Stimulated activated CD4-positive, alpha-beta T cell treated with anti-CD3 and anti-CD28 coated beads, Interleukin-4, amount 100 ng/mL, for 4 hours (primary cell): ENCODE results near the gene ADA.

ENCODE experiments used
- DNase-seq, 2 experiments: peaks; one replicate each; pipeline ENCODE4 v3.0.0-alpha.2; 2020

ADA gene

DNA sequence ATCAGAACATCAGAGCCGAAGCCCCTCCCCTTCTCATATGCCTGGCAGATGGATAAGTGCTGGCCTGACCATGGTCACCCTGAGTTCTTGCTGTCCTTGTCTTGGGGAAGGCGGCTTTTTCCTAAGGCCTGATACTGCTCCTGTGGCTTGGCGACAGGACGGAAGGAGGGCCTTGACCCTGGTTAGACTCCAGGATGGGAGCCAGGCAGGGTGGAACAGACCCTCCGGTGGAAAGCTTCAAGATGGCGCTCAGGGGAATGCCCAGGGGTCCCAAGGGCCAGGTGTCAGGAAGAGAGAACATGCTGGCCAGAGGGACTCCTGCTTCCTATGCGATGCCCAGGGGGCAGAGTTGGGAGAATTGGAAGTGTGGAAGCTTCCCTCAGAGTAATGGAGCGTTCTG, 29.6 kb downstream of the ADA start:
- DNase-seq, result no peak

DNA sequence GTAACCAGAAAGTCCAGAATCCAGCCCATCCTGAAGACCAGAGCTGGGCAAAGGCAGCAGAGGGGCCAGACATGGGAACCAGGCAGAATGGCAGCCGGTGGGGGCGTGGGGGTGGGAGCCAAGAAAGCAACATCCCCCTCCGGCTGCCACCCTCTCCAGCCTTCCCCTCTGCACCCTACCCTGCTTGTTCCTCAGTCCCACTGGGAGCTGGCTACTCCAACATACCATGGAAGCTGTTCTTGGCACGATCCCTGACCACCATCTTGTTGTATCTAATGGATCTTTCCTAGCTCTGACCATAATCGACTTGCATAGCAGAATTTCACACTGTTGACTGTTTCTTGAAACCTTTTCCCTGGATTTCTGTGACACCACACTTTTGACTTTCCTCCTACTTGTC, 30.2 kb downstream of the ADA start:
- no peak for DNase-seq

DNA sequence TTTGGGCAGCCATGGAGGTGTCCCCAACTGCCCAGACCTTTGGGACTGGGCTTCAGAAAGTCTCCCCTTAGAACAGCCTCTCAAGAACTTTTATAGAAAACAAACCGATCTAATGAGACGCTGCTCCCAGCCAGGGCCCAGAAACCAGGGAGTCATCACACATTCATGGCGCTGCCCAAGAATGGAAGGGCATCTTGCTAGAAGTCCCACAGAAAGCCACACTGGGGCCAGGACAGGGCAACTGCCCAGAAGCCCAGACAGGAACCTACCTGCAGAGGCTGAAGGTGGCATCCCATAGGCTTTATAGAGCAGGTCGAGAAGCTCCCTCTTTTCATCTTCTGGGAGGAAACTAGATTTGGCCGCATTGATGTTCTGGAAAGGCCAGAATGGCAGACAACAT, 31.5 kb downstream of the ADA start:
- no peak for DNase-seq

DNA sequence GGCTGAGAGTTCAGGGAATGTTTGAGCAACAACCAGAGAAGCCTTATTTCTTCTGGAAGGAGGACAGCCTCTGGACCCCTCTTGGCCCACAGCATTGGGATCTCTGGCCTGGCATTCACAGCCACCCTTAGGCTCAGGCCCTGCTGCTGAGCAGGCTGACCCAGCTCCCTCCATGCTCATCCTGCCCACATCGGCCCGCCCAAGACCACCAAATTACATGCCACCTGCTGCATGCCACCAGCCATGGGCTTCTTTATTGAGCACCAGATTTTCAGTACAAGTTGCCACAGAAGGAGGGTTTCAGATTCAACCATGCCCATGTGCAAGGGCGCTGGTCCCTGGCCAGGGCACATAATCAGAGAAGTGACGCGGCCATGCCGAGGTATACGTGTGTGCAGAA, 32.2 kb downstream of the ADA start:
- DNase-seq, result no peak

DNA sequence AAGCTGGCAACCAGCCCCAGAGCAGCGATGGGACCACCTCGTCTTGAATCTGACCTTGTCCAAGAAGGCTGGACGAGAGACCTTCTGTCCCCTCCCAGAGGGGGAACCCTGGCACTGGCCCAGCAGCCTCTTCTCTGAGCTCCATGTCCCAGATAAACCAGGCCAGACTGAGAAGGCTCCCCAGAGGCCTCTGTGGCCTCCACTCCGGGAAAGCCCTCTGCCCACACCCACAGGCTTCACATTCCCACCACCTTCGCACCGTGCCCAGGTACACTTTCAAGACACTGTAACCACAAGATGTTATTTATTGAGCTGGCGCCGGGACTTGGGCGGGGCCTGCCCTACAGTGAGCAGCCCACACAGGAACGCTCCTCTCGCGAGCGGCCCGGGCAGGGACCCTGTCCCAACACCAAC, 33.2 kb downstream of the ADA start:
- peak; percentile 22 to 41 for DNase-seq

DNA sequence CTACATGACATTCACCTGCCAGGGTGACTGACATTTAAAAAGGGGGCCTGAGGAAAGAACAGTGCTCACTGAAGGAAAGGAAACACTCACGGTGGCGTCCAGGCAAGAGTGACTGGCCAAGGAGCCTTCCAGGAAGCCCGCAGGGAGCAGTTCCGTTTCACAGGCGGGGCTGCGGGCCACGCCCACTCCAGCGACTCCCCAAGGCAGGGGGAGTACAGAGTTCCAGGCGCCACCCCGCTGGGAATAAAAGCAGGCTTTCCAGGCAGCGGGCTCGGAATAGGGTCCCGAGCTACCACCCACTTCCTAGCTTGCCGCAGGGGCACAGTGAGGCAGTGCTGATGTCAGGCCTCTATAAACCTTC, 34.9 kb downstream of the ADA start:
- no peak for DNase-seq

DNA sequence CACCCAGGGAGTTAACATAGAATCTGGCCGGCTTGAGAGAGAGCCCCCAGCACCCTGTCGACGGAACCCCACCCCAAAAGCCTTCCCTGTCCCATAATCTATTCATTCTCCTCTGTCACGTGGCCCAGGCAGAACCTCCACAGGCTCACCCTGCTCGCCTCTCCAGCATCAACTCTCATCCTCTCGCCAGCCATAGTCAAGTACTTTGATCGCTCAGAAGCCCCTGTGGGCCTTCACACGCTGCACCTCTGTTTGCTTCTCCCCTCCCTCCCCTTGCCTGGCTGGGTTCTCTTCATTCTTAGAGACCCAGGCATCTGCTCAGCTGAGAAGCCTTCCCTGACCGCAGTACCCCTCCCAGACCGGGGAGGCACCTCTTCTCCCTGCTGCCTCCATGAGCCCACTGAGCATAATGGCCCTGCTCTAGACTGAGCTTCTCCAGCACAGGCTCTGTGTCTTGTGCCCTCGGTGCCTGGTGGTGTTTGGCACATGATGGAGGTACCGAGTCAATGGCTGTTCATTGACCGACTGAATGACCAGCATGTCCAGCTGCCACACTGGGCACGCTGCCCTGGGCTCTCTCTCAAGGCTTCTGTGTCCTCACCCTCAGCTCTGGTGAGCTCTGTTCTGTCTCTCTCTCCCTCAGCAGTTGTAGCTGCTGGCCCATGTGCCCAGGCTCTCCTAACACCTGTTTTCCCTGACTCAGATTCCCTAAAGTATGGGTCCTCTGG, 35.5 kb downstream of the ADA start:
- DNase-seq, result no peak

DNA sequence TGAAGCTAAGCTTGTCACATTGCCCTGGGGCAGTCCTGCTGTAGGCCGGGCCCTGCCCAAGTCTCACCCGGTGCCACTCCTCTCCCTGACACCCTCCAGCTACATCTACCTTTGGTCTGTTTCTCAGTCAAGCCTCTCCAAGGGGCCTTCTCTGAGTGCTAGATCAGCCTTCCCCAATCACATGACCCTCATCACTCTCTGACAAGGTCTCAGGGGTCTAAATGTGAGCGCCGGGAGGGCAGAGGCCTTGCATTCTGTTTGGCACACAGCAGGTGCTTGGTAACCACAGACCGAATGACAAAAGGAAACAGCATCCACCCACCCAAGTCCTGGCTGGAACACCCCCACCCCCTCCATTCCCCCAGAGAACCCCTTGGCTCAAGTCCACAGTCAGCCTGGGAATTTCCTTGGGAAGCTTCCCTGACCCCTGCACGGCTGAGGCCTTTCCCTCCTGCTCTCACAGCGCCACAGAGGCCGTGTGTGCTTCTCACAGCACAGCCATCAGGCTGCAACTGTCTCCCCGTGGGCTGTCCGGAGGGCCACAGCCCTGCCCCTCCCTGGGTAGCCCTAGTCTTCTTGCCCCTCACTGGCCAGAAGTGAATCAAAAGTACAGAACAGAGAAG, 36.2 kb downstream of the ADA start:
- peak in 1 of 2 experiments; percentile 5 for DNase-seq

DNA sequence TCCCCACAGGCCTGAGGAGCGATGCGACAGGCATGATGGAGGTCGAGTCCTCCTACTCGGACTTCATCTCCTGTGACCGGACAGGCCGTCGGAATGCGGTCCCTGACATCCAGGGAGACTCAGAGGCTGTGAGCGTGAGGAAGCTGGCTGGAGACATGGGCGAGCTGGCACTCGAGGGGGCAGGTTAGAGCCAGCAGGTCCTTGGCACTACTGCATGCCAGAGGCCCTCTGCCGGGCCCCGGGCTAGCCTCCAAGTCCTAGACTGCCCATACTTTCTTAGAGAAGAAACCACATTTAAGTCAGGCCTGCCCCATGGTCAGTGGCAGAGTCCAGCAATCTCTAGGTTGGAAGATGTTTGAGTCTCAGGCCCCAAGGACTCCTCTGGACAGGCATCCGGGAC, 37.0 kb downstream of the ADA start:
- DNase-seq, result no peak

DNA sequence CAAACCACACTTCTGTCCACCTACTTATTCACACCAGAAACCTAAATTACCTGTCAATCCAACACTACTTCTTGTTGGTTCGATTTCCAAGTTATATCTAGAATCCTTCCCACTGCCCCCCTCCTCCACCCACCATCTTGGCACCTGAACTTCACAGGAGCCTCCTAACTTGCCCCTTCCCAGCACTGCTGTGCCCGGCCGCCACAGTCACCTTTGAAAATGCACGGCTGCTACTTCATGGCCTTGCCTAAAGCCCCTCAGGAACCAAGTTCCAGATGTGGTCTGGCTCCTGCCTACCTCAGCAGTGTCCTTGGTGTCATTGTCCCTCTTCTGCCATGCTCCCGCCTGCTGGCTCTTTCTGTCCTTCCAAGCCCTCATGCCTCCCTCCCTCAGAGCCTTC, 37.9 kb downstream of the ADA start:
- DNase-seq, result no peak

DNA sequence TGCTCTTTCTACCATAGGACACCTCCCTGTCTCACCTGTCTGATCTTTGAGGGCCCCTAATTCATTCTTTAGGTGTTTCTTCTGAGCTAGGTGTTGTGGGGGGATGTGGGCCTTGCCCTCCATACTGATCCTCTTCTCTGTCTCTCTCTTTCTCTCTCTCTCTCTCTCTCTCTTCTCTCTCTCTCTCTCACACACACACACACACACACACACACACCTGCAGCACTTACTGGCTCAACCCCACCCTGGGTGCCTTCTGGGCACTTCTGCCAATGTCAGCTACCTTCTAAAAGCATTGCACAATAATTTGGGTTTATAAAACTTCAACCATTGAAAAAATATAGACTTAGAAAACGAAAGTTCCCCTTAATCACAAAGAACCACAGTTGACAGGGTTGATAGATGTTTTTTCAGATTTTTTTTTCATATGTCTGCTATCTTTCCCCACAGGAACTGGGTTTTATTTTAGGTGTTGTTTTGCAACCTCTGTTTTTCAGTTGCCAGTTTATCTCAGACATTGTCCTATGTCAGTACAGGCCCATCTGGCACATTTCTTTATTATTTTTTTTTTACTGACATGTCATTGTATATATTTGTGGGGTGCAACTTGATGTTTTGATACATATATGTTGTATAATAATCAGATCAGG, 41.1 kb downstream of the ADA start:
- no peak for DNase-seq

DNA sequence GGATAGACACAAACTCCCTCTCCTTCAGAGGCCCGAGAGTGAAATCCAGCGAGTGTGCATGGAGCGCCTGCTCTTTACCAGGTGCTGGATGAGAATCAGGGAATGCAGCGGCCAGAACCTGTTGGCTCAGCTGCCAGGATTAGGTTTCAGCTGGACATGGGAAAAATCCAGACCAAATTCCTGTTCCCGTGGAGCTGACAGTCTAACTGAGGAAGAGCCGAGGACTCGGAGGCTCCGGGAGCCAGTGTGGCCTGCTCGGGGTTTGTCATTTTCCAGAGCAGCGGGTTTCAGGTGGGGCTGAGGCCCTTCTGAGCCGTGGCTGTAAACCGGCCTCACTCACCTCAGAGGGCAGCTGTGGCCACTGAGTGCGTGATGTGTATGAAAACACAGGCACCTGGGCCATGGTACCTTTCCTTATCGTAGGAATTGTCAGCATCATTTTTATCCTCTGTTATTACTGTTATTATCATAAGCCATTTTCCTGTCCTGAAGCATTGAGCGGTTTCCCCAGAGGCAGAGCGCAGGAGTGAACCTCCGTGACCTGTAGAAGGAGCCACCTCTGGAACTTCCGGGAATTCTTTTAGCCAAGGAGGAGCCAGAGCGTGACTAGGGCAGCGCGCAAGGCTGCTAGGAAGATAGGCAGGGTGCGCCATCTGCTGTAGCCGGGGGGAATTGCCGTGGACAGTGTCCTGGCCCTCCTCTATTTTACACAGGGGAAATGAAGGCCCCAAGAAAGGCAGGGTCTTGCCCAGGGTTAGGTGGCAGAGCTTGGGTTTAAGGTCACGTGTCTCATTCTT, 41.8 kb downstream of the ADA start:
- peak; percentile 71 to 83 for DNase-seq

DNA sequence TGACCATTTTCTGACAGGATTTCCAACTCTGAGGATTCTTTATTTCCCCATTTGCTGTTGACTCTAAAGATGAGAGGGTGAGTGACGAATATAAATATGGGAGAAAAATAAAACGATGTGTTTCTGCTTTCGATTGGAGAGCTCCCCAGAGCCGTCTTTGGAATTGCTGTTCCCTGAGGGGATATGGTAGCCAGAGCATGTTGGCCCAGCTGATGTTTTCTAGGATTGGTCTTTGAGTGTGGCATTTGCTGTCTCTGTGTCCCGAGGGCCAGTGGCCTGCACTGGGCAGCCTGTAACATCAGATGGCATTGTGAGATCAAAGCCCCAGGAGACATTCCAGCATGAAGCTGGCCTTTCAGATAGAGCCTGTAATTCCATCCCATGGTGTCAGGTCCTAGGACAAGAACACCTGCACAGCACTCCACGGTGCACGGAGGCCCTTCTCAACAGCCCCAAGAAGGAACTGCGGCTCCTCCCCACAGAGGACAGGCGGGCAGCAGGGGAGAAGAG, 42.4 kb downstream of the ADA start:
- no peak for DNase-seq

DNA sequence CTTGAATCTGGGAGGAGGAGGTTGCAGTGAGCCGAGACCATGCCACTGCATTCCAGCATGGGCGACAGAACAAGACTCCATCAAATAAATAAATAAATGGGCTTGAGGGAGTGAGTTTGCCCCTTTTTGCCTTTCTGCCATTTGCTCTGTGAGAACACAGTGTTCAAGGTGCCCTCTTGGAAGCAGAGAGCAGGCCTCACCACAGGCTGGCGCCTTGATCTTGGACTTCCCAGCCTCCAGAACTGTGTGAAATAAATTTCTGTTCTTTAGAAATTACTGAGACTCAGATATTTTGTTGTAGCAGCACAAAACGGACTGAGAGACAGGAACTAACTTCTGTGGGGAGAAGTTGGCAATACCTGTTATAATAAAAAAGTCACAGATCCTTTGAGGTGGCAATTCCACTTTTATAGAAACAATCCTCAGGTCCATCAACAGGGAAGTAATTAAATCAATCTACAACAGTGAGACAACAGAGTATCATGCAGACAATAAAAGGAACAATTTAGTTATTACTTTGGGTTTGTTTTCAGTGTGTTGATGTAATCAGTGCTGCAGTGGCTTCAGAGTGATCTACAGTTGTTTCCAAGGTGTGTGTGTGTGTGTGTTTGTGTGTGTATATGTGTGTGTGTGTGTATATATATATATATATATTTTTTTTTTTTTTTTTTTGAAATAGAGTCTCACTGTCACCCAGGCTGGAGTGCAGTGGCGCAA, 44.6 kb downstream of the ADA start:
- DNase-seq, result no peak

DNA sequence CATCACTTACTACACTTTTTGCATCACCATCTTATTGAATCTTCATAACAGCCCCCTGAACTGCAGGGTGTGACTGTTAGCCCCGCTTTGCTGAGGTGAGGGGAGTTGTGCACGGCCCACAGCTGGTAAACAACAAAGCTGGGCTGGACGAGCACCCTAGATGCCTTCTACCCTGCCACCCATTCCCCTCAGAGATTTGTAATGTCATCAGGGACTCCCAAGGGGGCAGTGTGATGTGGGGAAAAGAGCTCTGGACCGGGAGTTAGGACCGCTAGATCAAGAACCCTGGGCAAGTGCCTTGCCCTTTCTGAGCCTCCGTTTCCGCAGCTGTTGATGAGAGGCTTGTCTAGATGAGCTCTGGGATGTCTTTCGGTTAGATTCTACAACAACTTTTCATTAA, 48.2 kb downstream of the ADA start:
- no peak for DNase-seq

DNA sequence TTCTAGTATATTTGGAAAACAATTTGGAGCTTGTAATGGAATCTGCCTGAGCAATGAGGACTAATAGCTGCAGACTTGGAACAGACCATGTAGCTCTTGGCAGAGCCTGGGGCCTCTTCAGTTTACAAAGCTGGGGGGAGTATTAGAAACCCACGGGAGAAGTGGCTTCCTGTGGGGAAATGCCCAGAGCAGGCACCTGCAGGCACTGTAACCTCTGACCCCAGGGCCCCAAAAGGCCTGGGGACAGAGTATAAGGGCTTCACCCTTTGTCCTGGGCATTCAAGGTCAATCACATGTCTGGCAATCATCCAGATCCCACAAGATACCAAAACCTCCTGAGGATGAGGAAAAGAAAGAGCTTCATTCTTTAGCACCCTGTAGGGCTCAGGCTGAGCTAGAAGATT, 49.7 kb downstream of the ADA start:
- DNase-seq, result no peak

DNA sequence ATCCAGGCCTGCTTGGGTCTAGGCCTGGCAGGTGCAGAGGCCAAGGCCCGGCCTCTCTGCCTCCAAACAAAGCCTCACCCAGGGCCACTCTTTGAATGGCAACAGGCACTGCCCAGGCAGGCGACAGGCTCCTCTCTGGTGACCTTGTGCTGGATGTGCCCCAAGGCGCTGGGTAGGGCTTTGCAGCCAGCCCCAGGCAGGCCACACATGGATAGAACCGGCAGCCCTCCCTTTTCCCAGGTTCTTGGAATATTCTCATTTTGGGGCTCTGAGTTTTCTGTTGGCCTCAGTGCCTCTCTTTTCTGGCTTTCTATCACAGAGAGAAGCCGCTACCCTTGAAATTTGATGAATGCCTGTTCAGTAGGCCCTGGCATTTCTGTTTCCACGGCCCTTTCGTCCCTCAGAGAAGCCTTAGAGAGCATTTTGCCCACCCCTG, 50.2 kb downstream of the ADA start:
- no peak for DNase-seq

DNA sequence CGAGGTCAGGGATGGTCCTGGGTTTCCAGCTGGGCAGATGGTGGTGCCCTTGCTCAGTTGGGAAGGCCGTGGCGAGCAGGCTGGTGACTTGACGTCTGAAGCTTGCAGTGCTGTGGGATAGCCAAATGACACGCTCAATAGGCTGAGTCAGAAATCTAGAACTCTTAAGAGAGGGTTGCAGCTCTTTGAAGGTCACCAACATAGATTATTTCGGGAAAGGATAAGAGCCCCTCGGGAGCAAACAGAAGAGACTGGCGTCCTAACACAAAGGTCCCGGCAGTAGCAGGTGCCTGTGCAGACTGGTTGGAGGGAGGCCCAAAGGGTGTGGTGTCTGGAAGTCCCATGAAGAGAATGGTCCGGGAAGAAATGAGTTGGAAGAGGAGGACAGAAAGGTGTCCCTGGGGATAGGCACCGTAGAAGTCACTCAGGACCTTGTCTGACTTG, 50.7 kb downstream of the ADA start:
- no peak for DNase-seq

DNA sequence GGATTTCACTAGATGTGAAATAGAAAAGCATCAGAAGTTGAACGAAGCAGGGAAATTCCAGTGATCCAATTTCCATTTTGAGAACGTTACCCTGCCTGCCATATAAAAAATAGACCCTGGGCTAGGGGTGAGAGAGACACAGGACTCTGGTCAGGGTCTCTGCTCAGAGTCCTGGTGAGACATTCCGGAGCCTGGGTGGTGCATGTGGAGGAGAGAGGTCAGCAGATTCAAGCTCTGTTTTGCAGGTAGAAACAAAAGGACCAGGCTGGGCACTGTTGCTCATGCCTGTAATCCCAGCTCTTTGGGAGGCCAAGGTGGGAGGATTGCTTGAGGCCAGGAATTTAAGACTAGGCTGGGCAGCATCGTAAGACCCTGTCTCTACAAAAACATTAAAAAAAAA, 51.2 kb downstream of the ADA start:
- no peak for DNase-seq

DNA sequence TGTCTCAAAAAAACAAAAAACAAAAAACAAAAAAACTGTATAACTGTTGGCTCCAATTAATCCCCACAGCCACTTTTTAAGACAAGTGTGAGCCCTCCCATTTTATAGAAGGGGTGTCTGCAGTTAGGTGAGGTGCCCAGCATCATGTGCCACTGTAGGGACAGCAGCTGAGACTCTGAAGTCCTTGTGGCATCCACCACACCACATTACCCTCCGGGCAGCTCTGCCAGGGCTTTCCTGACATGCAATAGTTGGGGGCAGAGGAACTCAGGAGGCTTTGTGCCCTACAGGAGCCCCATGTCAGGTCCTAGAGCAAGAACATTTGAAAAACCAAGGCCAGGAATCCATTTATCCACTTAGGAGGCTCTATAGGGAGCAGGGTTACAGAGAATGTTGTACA, 51.8 kb downstream of the ADA start:
- no peak for DNase-seq

DNA sequence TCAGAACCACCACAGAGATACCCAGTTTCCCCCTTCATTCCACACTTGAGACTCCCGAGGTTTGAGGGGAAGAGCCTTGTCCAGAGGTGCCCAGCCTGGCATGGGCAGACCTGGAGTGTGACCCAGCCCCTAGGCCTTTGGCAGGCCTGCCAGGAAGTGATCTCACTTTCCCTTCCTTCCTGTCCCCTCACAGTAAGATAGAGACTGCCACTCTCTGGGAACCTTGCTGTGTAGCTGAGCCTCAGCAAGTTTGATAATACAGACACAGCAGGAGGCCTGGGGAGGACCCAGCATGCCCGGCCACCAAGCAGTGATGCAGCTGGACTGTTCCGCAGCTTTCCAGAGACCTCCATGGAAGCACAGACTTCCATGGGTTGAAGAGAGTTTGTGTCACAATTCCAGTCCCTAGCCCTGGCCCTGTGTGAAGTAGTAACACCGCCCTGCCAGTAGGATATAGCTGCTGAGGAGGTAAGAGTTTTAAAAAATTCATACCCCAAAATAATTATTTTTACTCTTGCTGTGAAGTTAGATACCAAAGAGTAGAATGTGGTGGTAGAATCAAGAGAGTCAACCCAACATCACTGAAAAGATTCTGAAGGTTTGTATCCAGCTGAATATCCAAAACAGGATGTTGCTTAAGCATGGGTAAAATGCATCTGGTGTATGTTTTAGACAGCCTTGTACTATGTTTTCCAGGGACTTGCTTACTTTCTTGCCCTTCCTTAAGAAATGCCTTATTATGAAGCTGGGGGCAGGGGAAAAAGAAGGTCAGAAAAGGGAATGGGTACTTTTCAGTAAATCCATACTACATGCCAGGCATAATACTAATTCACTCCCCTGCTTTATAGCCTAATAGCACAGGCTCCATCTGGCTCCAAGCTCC, 52.8 kb downstream of the ADA start:
- DNase-seq, result no peak

DNA sequence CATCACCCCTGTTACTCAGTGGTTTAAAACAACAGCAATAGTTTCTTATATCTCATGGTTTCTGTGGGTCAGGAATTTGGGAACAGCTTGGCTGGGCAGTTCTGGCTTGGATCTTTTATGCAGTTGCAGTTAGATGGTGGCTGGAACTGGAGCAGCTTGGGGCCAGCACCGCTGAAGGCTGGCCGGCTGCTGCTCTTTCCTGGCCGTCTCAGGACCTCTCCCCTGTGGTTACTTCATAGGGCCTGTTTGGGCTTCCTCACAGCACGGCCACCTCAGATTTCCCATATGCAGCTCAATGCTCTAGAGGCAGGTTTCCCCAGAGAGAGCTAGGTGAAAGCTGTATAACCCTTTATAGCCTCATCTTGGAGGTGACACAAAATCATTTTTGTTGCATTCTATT, 53.6 kb downstream of the ADA start:
- no peak for DNase-seq
